BE2C (cell line): ENCODE data around the gene NFS1.
"Not testable (repeated sequence)": the region's sequence is repeated elsewhere in the genome, so short reads cannot be mapped to it uniquely, and the experiment has no call there.

Experiments
- DNase-seq: peaks from one replicate; pipeline ENCODE4 v3.0.0-alpha.2; 2020
- H3K27me3 ChIP-seq: fragments of 250-450 bp; sonication (Bioruptor Pico); 2 replicates; pipeline ENCODE4 v1.5.1; 2020; ENCODE audit warnings: mild to moderate bottlenecking
- H3K36me3 ChIP-seq: fragments of 250-450 bp; sonication (Bioruptor Pico); 2 replicates; pipeline ENCODE4 v1.5.1; 2020; ENCODE audit warnings: mild to moderate bottlenecking
- H3K4me1 ChIP-seq: fragments of 250-450 bp; sonication (Bioruptor Pico); 2 replicates; pipeline ENCODE4 v1.5.1; 2020
- H3K4me3 ChIP-seq: 2 replicates; pipeline ENCODE4 v1.5.1; 2011; ENCODE audit warnings: low read depth, low read length
- H3K9me3 ChIP-seq: fragments of 250-450 bp; sonication (Bioruptor Pico); 2 replicates; pipeline ENCODE4 v1.5.1; 2020
- TF ChIP-seq, protein P1 (sequence below): IDR thresholded peaks from 2 replicates; pipeline ENCODE4 v1.5.1; 2012; ENCODE audit warnings: mild to moderate bottlenecking, low read depth, low read length

NFS1 gene

DNA sequence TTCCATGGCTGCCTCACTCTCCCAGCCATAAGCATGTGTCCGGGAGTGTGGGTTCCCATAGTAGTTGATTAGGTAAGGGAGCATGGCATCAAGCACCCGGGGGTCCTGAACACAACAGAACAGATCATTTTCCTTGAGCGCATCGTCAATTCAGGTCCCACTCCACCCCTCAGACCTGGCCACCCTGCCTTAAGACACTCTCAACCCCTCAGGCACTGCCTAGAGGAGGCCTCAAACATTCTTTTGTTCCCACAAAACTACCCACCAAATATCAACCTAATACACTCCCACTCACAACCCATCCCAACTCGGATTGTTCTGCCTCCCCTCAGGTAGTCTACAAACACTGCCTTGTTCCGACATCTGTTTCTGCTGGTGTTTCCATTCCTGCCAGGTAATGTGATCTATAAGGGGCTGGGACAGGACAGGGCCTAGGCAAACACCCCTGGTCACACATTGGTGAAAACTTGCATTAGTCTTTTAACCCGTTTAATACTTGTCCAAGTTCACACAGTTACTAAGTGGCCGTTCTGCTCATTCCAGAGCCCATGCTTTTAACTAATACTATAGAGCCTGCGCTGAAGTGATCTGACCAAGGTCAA lies 1.4 kb downstream of the NFS1 start:
- Histone ChIP-seq H3K4me1 (no peaks in the 10 kb centered on the region), H3K9me3 (no peaks in the 10 kb centered on the region), H3K36me3 (peaks cover 22% of the 10 kb centered on the region), H3K27me3 (no peaks in the 10 kb centered on the region), H3K4me3 (peak overlapping the region; percentile 89)
- TF ChIP-seq, protein P1, sequence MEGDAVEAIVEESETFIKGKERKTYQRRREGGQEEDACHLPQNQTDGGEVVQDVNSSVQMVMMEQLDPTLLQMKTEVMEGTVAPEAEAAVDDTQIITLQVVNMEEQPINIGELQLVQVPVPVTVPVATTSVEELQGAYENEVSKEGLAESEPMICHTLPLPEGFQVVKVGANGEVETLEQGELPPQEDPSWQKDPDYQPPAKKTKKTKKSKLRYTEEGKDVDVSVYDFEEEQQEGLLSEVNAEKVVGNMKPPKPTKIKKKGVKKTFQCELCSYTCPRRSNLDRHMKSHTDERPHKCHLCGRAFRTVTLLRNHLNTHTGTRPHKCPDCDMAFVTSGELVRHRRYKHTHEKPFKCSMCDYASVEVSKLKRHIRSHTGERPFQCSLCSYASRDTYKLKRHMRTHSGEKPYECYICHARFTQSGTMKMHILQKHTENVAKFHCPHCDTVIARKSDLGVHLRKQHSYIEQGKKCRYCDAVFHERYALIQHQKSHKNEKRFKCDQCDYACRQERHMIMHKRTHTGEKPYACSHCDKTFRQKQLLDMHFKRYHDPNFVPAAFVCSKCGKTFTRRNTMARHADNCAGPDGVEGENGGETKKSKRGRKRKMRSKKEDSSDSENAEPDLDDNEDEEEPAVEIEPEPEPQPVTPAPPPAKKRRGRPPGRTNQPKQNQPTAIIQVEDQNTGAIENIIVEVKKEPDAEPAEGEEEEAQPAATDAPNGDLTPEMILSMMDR: no peak
- DNase-seq: no peak

DNA sequence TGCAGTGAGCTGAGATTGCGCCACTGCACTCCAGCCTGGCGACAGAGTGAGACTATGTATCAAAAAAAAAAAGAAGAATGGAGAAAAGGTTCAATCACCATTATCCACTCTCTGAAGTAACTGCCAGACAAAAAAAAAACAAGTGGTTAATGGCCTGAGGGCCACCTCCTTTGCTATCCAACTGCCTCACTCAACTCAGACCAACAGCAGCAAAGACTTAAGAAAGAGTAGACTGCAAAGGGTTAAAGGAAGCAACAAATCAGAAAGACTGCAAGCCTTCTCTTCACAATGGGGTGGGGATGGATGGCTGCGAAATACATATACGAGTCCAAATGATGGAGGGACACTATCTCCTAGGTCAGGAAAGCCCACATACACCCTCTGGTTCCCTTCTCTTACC lies 3.2 kb downstream of the NFS1 start:
- no peak for DNase-seq
- Histone ChIP-seq H3K27me3 (no peaks in the 10 kb centered on the region), H3K9me3 (no peaks in the 10 kb centered on the region), H3K4me1 (no peaks in the 10 kb centered on the region), H3K36me3 (peaks cover 5% of the 10 kb centered on the region; the same call in 1 of the 2 replicates), H3K4me3 (no peak overlapping the region)
- TF ChIP-seq, protein P1: no peak

DNA sequence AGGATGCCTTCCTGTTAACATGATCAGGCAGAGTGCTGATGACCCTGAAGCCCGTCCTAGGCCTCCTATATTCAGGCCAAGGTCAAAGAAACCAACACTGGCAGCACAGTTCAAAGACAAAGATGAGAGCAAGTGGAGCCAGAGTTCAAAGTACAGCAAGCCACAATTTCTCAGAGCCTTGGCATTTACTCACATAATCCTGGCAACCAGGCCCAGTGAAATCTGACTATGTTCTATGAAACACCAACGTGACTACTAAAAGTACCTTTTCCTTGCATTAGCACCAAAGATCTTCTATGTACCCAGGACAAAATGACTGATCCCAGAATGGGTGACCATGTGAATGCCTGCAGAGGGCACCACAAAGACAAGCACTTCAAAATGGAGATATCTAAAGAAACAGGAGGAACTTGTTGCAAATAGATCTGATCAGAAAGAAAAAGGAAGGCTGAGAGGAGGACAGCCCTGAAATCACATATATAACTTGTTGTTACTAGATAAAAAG lies 3.9 kb downstream of the NFS1 start:
- DNase-seq: no peak
- H3K27me3 ChIP-seq: no peaks in the 10 kb centered on the region
- H3K4me1 ChIP-seq: no peaks in the 10 kb centered on the region
- TF ChIP-seq, protein P1: no peak
- H3K9me3 ChIP-seq: no peaks in the 10 kb centered on the region
- H3K4me3 ChIP-seq: no peak overlapping the region
- H3K36me3 ChIP-seq: peaks cover 2% of the 10 kb centered on the region; the same call in 1 of the 2 replicates

DNA sequence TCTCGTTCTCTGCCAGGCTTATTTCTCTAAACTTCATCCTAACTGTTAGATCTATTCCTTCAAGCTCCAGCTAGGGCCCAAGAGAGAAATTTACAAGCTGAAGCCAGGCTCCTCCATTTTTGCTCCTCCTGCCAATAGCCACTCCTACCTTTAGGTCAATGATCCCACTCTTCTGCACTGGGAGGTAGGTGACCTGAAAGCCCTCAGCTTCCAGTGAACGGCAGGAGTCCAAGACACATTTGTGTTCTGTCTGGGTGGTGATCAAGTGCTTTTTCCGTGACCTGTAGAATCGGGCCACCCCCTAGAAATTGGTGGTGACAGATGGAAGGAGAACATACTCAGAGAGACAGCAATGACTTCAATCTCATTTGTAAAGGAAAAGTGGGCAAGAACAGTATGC lies 8.9 kb downstream of the NFS1 start:
- no peaks in the 10 kb centered on the region for H3K27me3 ChIP-seq
- H3K4me1 ChIP-seq: no peaks in the 10 kb centered on the region
- H3K9me3 ChIP-seq: no peaks in the 10 kb centered on the region
- peaks cover 5% of the 10 kb centered on the region for H3K36me3 ChIP-seq
- TF ChIP-seq, protein P1: no peak
- no peak overlapping the region for H3K4me3 ChIP-seq
- DNase-seq: no peak

DNA sequence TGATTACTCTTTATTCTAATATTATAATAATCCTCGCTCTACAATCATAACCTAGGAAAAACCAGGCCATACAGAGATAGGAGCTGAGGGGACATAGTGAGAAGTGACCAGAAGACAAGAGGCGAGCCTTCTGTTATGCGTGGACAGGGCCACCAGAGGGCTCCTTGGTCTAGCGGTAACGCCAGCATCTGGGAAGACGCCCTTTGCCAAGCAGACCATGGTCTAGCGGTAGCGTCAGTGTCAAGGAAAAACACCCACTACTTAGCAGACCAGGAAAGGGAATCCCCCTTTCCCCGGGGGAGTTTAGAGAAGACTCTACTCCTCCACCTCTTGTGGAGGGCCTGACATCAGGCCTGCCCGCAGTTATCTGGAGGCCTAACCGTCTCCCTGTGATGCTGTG lies 12.3 kb downstream of the NFS1 start:
- not testable (repeated sequence) for H3K27me3 ChIP-seq, H3K9me3 ChIP-seq, H3K4me3 ChIP-seq, H3K36me3 ChIP-seq, H3K4me1 ChIP-seq
- TF ChIP-seq, protein P1: peak; percentile 30
- DNase-seq: peak; percentile 53

DNA sequence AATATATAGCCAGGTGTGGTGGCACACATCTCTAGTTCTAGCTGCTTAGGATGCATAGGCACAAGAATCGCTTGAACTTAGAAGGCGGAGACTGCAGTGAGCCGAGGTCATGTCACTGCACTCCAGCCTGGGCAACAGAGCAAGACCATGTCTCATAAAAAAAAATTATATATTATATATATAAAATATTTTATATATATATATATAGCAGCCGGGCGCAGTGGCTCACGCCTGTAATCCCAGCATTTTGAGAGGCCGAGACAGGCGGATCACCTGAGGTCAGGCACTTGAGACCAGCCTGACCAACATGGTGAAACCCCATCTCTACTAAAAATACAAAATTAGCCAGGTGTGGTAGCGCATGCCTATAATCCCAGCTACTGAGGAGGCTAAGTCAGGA lies 13.8 kb downstream of the NFS1 start:
- H3K36me3 ChIP-seq, DNase-seq, H3K9me3 ChIP-seq, H3K27me3 ChIP-seq, H3K4me3 ChIP-seq, H3K4me1 ChIP-seq: not testable (repeated sequence)
